OCI-LY7 (cell line): Measurements from ENCODE around the gene CLCN4.

Source experiments
- CTCF ChIP-seq: fragments of 200-600 bp; sonication (generic); conservative IDR thresholded peaks from 2 replicates; pipeline ENCODE4 v1.5.1; 2014; ENCODE audit warnings: mild to moderate bottlenecking, antibody characterized with exemption, low read length, moderate library complexity, mixed read lengths
- EZH2phosphoT487 ChIP-seq: fragments of 200-600 bp; sonication (generic); IDR thresholded peaks from 2 replicates; pipeline ENCODE4 v1.6.1; 2018; ENCODE audit warnings: low read depth, borderline replicate concordance, mild to moderate bottlenecking, mixed run types, antibody characterized with exemption, low read length, moderate library complexity, mixed read lengths

- TF ChIP-seq CTCF: no peak
- TF ChIP-seq EZH2phosphoT487: no peak
Measured at GRCh38 chrX:10208281-10208856, 51.6 kb downstream of the CLCN4 start.
